ENCODE data around the gene ZBTB39. TPM values are rescaled to one million over a fixed set of nuclear protein-coding genes. Genes with fewer than 3 reads are reported as not detected.

The ZBTB39 gene
- total RNA-seq, 1 donor from 2014 or later = 23.5 TPM

DNA sequence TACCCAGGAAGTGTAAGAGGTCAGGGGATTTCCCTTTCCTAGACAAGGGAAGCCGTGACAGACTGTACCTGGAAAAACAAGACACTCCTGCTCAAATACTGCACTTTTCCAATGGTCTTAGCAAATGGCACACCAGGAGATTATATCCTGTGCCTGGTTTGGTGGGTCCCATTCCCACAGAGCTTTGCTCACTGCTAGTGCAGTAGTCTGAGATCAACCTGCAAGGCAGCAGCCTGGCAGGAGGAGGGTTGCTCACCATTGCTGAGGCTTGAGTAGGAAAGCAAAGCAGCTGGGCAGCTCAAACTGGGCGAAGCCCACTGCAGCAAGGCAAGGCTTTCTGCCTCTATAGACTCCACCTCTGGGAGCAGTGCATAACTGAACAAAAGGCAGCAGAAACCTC is 47.9 kb downstream of the ZBTB39 start:
- no peak overlapping the region for H3K4me3 Mint-ChIP-seq (ENCODE audit: unreplicated experiment)
- H3K36me3 Mint-ChIP-seq (ENCODE audit: unreplicated experiment) = peaks cover 10% of the 10 kb centered on the region
- TF ChIP-seq, protein P1, sequence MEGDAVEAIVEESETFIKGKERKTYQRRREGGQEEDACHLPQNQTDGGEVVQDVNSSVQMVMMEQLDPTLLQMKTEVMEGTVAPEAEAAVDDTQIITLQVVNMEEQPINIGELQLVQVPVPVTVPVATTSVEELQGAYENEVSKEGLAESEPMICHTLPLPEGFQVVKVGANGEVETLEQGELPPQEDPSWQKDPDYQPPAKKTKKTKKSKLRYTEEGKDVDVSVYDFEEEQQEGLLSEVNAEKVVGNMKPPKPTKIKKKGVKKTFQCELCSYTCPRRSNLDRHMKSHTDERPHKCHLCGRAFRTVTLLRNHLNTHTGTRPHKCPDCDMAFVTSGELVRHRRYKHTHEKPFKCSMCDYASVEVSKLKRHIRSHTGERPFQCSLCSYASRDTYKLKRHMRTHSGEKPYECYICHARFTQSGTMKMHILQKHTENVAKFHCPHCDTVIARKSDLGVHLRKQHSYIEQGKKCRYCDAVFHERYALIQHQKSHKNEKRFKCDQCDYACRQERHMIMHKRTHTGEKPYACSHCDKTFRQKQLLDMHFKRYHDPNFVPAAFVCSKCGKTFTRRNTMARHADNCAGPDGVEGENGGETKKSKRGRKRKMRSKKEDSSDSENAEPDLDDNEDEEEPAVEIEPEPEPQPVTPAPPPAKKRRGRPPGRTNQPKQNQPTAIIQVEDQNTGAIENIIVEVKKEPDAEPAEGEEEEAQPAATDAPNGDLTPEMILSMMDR (IDR thresholded peaks at IDR 0.05; ENCODE audit: partially characterized antibody, unreplicated experiment) = no peak

DNA sequence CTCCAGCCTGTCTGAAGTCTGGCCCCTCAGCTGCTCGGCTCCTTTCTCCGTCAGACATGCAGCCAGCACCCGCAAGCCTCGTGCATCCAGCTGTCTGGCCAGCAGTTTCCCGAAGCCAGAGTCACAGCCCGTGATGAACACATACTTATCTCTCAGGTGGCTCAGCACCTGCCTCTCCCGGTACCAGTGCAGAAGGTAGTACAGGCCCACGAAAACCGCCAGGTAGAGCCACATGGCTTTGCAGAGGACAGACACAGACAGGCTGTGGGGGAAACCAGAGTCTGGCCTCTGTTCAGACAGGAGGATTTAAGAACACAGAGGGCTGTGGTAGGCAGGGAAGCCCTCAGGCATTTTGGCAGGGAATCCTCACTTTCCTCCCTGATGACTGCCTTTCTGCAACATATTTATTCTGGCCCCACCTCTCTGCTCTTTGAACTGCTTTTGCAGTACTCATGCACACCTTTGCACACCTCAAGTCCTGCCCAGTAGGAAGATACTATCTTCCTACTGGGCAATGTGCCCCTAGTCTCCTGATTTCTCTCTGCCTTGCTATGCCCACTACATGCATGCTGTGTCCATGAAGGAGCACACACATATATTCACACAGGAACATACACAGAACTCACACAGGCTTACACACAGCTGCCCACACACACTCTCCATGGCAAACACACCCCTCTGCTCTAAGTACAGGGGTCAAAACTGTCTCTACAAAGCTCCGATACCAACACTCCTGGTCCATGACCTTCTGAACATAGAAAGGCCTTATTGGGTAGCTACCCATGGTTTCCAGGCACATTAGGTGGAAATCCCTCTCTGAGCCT is 48.9 kb downstream of the ZBTB39 start, which contains the start of gene RDH16:
RDH16 (minus strand) TSS at position 380 of the 824 bp plus-strand sequence; CDS start at position 234, 146 bp downstream.
- peaks cover 9% of the 10 kb centered on the region for H3K9me3 Mint-ChIP-seq (ENCODE audit: unreplicated experiment)
- H3K27me3 Mint-ChIP-seq (ENCODE audit: unreplicated experiment) = peaks cover 2% of the 10 kb centered on the region
- H3K4me1 Mint-ChIP-seq (ENCODE audit: low read depth, unreplicated experiment) = no peaks in the 10 kb centered on the region
- peaks cover 15% of the 10 kb centered on the region for H3K36me3 Mint-ChIP-seq (ENCODE audit: unreplicated experiment)
- H3K27ac Mint-ChIP-seq (ENCODE audit: unreplicated experiment) = no peak within 1 kb of the TSS
- no peak for DNase-seq
- TF ChIP-seq, protein P1 (IDR thresholded peaks at IDR 0.05; ENCODE audit: partially characterized antibody, unreplicated experiment) = no peak
- H3K4me3 Mint-ChIP-seq (ENCODE audit: unreplicated experiment) = no peak within 1 kb of the TSS

More for the DNA sequence above, 47.9 kb downstream of the ZBTB39 start:
- no peak overlapping the region for H3K27ac Mint-ChIP-seq (ENCODE audit: unreplicated experiment)
- H3K9me3 Mint-ChIP-seq (ENCODE audit: unreplicated experiment) = peaks cover 12% of the 10 kb centered on the region
- DNase-seq = no peak
- H3K27me3 Mint-ChIP-seq (ENCODE audit: unreplicated experiment) = peaks cover 2% of the 10 kb centered on the region
- H3K4me1 Mint-ChIP-seq (ENCODE audit: low read depth, unreplicated experiment) = no peaks in the 10 kb centered on the region

DNA sequence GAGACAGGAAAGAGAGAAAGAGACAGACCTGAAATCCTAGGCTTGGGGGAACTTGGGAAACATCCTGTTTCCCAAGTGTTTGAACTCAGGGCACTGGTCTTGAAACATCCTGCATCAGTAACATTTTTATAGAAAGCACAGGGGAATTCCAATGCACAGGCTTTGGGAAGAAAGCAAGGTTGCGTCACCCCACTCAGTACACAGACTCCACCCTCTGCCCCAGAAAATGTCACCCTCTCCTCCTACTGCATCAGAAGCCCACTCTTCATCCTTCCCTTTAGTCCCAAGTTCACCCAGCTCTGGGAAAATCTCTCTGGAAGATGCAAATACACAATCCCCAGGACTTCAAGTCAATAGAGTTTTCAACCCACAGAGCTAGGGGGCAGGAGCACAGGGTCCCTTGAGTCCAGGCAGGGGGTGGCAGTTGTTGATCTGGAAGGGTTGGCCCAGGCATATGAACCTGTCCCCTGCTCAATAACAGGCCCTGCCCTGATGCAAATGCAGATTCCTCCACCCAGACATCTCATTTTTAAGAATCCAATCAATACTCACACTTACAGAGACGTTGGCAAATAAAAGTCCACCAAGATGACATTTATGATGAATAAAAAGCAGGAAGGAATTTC is 50.6 kb downstream of the ZBTB39 start:
- DNase-seq = no peak
- Mint-ChIP-seq H3K27ac (ENCODE audit: unreplicated experiment) (no peak overlapping the region), H3K4me1 (ENCODE audit: low read depth, unreplicated experiment) (no peaks in the 10 kb centered on the region), H3K9me3 (ENCODE audit: unreplicated experiment) (peaks cover 6% of the 10 kb centered on the region), H3K4me3 (ENCODE audit: unreplicated experiment) (no peak overlapping the region), H3K36me3 (ENCODE audit: unreplicated experiment) (peaks cover 7% of the 10 kb centered on the region), H3K27me3 (ENCODE audit: unreplicated experiment) (peaks cover 2% of the 10 kb centered on the region)
- TF ChIP-seq, protein P1 (IDR thresholded peaks at IDR 0.05; ENCODE audit: partially characterized antibody, unreplicated experiment) = no peak

DNA sequence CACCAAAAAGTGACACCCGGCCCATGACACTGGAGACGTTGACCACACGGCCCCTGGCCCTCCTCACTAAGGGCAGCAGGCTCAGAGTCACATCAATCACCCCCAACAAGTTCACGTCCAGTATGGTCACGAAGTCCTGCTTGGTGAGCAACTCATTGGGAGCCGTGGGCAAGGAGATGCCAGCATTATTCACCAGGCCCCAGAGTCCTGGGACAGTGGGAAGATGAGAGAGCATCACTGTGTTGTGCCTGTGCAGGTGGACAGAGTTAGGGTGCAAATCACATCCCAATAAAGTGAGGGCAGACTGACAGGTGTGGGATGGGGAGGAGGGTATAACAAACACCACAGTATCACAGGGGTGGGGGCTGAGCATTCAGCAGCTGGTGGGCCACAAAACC is 51.4 kb downstream of the ZBTB39 start:
- Mint-ChIP-seq H3K27ac (ENCODE audit: unreplicated experiment) (no peak overlapping the region), H3K4me3 (ENCODE audit: unreplicated experiment) (no peak overlapping the region), H3K9me3 (ENCODE audit: unreplicated experiment) (peaks cover 6% of the 10 kb centered on the region), H3K36me3 (ENCODE audit: unreplicated experiment) (peaks cover 7% of the 10 kb centered on the region), H3K4me1 (ENCODE audit: low read depth, unreplicated experiment) (no peaks in the 10 kb centered on the region), H3K27me3 (ENCODE audit: unreplicated experiment) (no peaks in the 10 kb centered on the region)
- TF ChIP-seq, protein P1 (IDR thresholded peaks at IDR 0.05; ENCODE audit: partially characterized antibody, unreplicated experiment) = no peak
- no peak for DNase-seq
